MM.1S (cell line): ENCODE data around the gene ERF.

Experiments used
- DNase-seq: peaks from one replicate; pipeline ENCODE4 v3.0.0-alpha.2; 2015
- H2AFZ ChIP-seq: fragments of 300-600 bp; sonication (generic); 2 replicates; pipeline ENCODE4 v1.6.0; 2016; ENCODE audit warnings: antibody characterized with exemption, low read length
- H3F3A ChIP-seq: fragments of 300-600 bp; sonication (generic); 2 replicates; pipeline ENCODE4 v1.6.1; 2016; ENCODE audit warnings: mild to moderate bottlenecking, antibody characterized with exemption, low read length, moderate library complexity, mixed read lengths; ENCODE audit not compliant: insufficient read depth
- H3K27ac ChIP-seq: fragments of 300-600 bp; sonication (generic); 2 replicates; pipeline ENCODE4 v1.5.1; 2016; ENCODE audit warnings: mild to moderate bottlenecking, low read length
- H3K27me3 ChIP-seq: fragments of 300-600 bp; sonication (generic); replicated peaks from 2 replicates; pipeline ENCODE4 v1.6.0; 2016; ENCODE audit warnings: low read length; ENCODE audit not compliant: insufficient read depth
- H3K36me3 ChIP-seq: fragments of 300-600 bp; sonication (generic); replicated peaks from 2 replicates; pipeline ENCODE4 v1.6.1; 2016; ENCODE audit warnings: mild to moderate bottlenecking, low read length, mixed read lengths; ENCODE audit not compliant: insufficient read depth
- H3K4me1 ChIP-seq: fragments of 300-600 bp; sonication (generic); 2 replicates; pipeline ENCODE4 v1.6.1; 2016; ENCODE audit warnings: low read length, mixed read lengths
- H3K4me2 ChIP-seq: fragments of 300-600 bp; sonication (generic); 2 replicates; pipeline ENCODE4 v1.6.0; 2016; ENCODE audit warnings: low read depth, low read length
- H3K4me3 ChIP-seq: fragments of 300-600 bp; sonication (generic); 2 replicates; pipeline ENCODE4 v1.5.1; 2016; ENCODE audit warnings: low read length, mixed read lengths
- H3K79me2 ChIP-seq: fragments of 300-600 bp; sonication (generic); 2 replicates; pipeline ENCODE4 v1.6.1; 2016; ENCODE audit warnings: mixed run types, low read length, mixed read lengths
- H3K9ac ChIP-seq: fragments of 300-600 bp; sonication (generic); 2 replicates; pipeline ENCODE4 v1.6.1; 2016; ENCODE audit warnings: low read length, mixed read lengths
- H3K9me2 ChIP-seq: fragments of 300-600 bp; sonication (generic); replicated peaks from 2 replicates; pipeline ENCODE4 v1.6.1; 2016; ENCODE audit warnings: mild to moderate bottlenecking, low read length, mixed read lengths; ENCODE audit not compliant: insufficient read depth
- H3K9me3 ChIP-seq: fragments of 300-600 bp; sonication (generic); replicated peaks from 2 replicates; pipeline ENCODE4 v1.6.1; 2016; ENCODE audit warnings: mild to moderate bottlenecking, low read length, mixed read lengths; ENCODE audit not compliant: insufficient read depth
- H4K20me1 ChIP-seq: fragments of 300-600 bp; sonication (generic); 2 replicates; pipeline ENCODE4 v1.6.1; 2016; ENCODE audit warnings: mild to moderate bottlenecking, low read length, moderate library complexity, mixed read lengths; ENCODE audit not compliant: insufficient read depth
- CTCF ChIP-seq: fragments of 300-600 bp; sonication (generic); IDR thresholded peaks from 2 replicates; pipeline ENCODE4 v1.5.1; 2016; ENCODE audit warnings: antibody characterized with exemption, low read length, mixed read lengths
- EZH2 ChIP-seq: fragments of 300-600 bp; sonication (generic); optimal IDR thresholded peaks from 2 replicates; pipeline ENCODE3; 2017; ENCODE audit warnings: low read depth, mild to moderate bottlenecking, antibody characterized with exemption, low read length, mixed read lengths
- EZH2phosphoT487 ChIP-seq: fragments of 300-600 bp; sonication (generic); IDR thresholded peaks from 2 replicates; pipeline ENCODE4 v1.6.1; 2018; ENCODE audit warnings: antibody characterized with exemption, low read length

ERF gene

GRCh38 chr19:42301646-42302203 lies 46.8 kb upstream of the ERF start, which contains the start of gene PRR19:
Gene PRR19, plus strand, starts transcription at chr19:42302132. Its CDS starts 7,453 bp downstream, at chr19:42309585.
- peak within 1 kb of the TSS; percentile 97 for H3K4me2 ChIP-seq
- no peaks in the 10 kb centered on the region for H3K36me3 ChIP-seq
- no peaks in the 10 kb centered on the region for H4K20me1 ChIP-seq
- no peak within 1 kb of the TSS; the same call in 1 of the 2 replicates for H3K27ac ChIP-seq
- no peak for DNase-seq
- no peaks in the 10 kb centered on the region for H3K9me3 ChIP-seq
- peak within 1 kb of the TSS; percentile 89 for H3K4me3 ChIP-seq
- H3K9ac ChIP-seq, result peak within 1 kb of the TSS; percentile 60
- no peaks in the 10 kb centered on the region for H3K27me3 ChIP-seq
- no peak for TF ChIP-seq EZH2phosphoT487
- no peak for TF ChIP-seq CTCF
- no peak for TF ChIP-seq EZH2
- no peaks in the 10 kb centered on the region for H3K79me2 ChIP-seq
- H3F3A ChIP-seq, result no peaks in the 10 kb centered on the region; the same call in 1 of the 2 replicates
- H3K9me2 ChIP-seq, result no peaks in the 10 kb centered on the region
- peak within 1 kb of the TSS; percentile 96 for H2AFZ ChIP-seq
- peaks cover 3% of the 10 kb centered on the region; the same call in 1 of the 2 replicates for H3K4me1 ChIP-seq

- no peak overlapping the region for H3K4me3 ChIP-seq
- no peaks in the 10 kb centered on the region for H3K9me2 ChIP-seq
- no peak overlapping the region for H2AFZ ChIP-seq
- H3K79me2 ChIP-seq, result no peaks in the 10 kb centered on the region
- no peak for TF ChIP-seq EZH2phosphoT487
- TF ChIP-seq CTCF, result no peak
- no peak for TF ChIP-seq EZH2
- H3F3A ChIP-seq, result no peaks in the 10 kb centered on the region; the same call in 1 of the 2 replicates
- no peak for DNase-seq
- no peaks in the 10 kb centered on the region for H3K9me3 ChIP-seq
- no peak overlapping the region for H3K4me2 ChIP-seq
- no peaks in the 10 kb centered on the region for H3K36me3 ChIP-seq
- no peaks in the 10 kb centered on the region for H4K20me1 ChIP-seq
- H3K9ac ChIP-seq, result no peak overlapping the region
- H3K27me3 ChIP-seq, result no peaks in the 10 kb centered on the region
- no peaks in the 10 kb centered on the region for H3K4me1 ChIP-seq
- no peak overlapping the region for H3K27ac ChIP-seq
Observed at GRCh38 chr19:42297039-42297438, 42.1 kb upstream of the ERF start.

- Histone ChIP-seq H3K27ac (no peak overlapping the region), H4K20me1 (no peaks in the 10 kb centered on the region)
Observed at GRCh38 chr19:42295831-42296525, 41.0 kb upstream of the ERF start.

More at GRCh38 chr19:42295831-42296525, 41.0 kb upstream of the ERF start:
- H3K9me2 ChIP-seq, result no peaks in the 10 kb centered on the region
- no peaks in the 10 kb centered on the region for H3K27me3 ChIP-seq
- no peak overlapping the region for H2AFZ ChIP-seq
- H3K79me2 ChIP-seq, result no peaks in the 10 kb centered on the region
- TF ChIP-seq EZH2phosphoT487, result no peak
- TF ChIP-seq EZH2, result no peak
- TF ChIP-seq CTCF, result peak; percentile 98
- H3K9ac ChIP-seq, result no peak overlapping the region
- no peaks in the 10 kb centered on the region for H3K4me1 ChIP-seq
- no peaks in the 10 kb centered on the region for H3K36me3 ChIP-seq
- no peak overlapping the region for H3K4me3 ChIP-seq
- H3F3A ChIP-seq, result no peaks in the 10 kb centered on the region; the same call in 1 of the 2 replicates
- no peaks in the 10 kb centered on the region for H3K9me3 ChIP-seq
- no peak overlapping the region for H3K4me2 ChIP-seq
- peak; percentile 79 for DNase-seq
